ENCODE measurements around the gene TMPRSS11F. TPM values are rescaled to one million over a fixed set of nuclear protein-coding genes. Genes with fewer than 3 reads are reported as not detected.
"Not testable (repeated sequence)": the region's sequence is repeated elsewhere in the genome, so short reads cannot be mapped to it uniquely, and the experiment has no call there.

TMPRSS11F gene
- total RNA-seq (not detected), polyA plus RNA-seq (not detected)

DNA sequence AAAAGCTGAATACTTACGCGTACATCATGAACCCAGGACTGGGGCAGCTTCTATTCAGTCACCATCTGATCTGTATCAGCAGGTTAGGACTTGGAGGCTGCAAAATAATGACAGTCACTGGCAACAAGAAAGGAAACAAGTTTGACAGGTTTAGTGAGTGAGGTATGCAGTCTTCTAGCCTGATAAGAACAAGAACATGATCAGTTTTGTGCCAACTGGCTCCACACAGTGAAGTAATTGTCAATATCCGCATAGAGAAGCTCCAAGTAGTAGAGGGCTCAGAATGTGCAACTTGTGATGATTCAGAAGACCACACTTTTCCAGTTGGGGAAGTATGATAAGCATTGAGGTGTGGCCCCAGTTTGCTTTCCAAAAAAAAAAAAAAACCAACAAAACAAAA is at the start of gene TMPRSS11F:
Gene TMPRSS11F, minus strand, starts transcription at position 77 of the 400 bp plus-strand sequence. Its CDS starts 49 bp downstream, at position 28.
- DNase-seq (ENCODE audit: extremely low spot score), result peak; percentile 35
- Histone ChIP-seq H3K4me3 (ENCODE audit: low read depth, low read length) (no peak within 1 kb of the TSS), H3K36me3 (ENCODE audit: insufficient read depth) (no peaks in the 10 kb centered on the region), H3K27ac (ENCODE audit: low read depth) (no peak within 1 kb of the TSS), H3K4me1 (ENCODE audit: insufficient read depth) (no peaks in the 10 kb centered on the region)
- 37% methylated on average over 3 of the region's 3 CpGs for WGBS

DNA sequence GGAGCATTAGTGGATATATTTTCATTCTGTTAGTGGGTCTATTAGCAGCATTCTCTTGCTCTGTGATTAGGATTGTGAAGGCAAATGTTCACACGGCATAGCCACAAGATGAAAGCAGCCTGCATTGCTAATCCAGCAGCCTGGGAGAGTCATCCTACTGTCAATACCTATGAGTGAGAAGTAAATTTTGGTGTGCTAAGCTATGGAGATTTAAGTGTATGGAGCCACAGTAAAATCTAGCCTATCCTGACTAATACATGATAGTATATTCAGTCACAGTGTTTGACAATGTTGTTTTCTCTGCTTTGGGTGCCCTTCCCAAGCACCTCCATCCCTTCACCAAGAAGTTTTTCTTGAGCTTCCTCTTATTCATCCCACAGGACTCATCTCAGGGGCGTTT is 47.2 kb upstream of the TMPRSS11F start:
- Histone ChIP-seq H3K4me1 (ENCODE audit: insufficient read depth) (no peaks in the 10 kb centered on the region), H3K4me3 (ENCODE audit: low read depth, low read length) (no peak overlapping the region), H3K36me3 (ENCODE audit: insufficient read depth) (no peaks in the 10 kb centered on the region), H3K27ac (ENCODE audit: low read depth) (no peak overlapping the region)
- DNase-seq (ENCODE audit: extremely low spot score), result no peak
- 37% methylated on average over 2 of the region's 2 CpGs for whole genome bisulfite sequencing

DNA sequence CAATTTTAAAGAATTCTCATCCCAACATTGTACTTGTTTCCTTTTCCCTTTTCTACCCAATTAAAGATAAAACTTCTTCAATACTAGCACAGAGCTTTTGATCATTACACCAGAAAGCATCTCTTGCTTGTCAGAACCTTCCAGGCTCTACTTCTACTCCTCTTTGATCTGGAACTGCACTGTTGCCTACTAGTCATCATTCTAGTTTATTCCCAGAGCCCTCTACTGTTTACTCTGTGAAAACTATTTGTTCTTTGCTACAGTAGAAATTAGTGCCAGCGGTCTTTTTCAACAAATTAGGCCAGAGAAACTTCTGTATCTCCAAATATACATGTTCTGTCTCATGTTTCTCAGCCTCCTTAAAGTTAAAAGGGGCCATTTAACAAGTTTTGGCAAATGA is 46.8 kb upstream of the TMPRSS11F start:
- H3K36me3 ChIP-seq (ENCODE audit: insufficient read depth), result no peaks in the 10 kb centered on the region
- WGBS, result 16% methylated on average over 1 of the region's 1 CpG
- H3K4me3 ChIP-seq (ENCODE audit: low read depth, low read length), result no peak overlapping the region
- H3K4me1 ChIP-seq (ENCODE audit: insufficient read depth), result no peaks in the 10 kb centered on the region
- H3K27ac ChIP-seq (ENCODE audit: low read depth), result no peak overlapping the region
- no peak for DNase-seq (ENCODE audit: extremely low spot score)

DNA sequence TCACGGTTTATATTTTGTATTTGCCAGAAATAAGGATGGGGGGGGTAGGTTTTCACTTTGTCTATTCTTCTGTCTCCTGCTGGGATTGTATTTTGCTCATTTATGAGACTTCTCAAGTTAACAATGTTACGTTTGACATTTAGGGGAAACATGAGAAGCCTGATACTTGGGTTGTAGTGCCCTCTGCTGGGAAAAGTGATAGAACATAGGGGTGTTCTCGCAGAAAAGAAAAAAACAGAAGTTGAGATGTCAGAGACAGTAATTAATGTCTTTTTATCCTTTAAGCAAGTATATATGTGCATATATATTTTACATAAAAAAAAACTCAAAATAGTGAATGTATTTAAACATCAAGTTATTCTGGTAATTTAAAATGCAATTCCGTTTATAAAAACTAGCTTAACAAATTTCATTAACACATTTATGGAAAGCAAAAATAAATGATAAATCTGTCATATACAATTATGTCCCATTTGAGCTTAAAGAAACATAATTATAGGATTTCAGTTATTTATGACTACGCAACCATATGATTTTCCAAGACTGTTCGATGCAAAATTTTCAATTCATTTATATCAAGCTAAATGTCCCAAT is 46.0 kb upstream of the TMPRSS11F start:
- H3K36me3 ChIP-seq (ENCODE audit: insufficient read depth), result no peaks in the 10 kb centered on the region
- no peak overlapping the region for H3K4me3 ChIP-seq (ENCODE audit: low read depth, low read length)
- 36% methylated on average over 6 of the region's 6 CpGs for WGBS
- H3K4me1 ChIP-seq (ENCODE audit: insufficient read depth), result no peaks in the 10 kb centered on the region
- DNase-seq (ENCODE audit: extremely low spot score), result peak; percentile 65
- H3K27ac ChIP-seq (ENCODE audit: low read depth), result no peak overlapping the region

DNA sequence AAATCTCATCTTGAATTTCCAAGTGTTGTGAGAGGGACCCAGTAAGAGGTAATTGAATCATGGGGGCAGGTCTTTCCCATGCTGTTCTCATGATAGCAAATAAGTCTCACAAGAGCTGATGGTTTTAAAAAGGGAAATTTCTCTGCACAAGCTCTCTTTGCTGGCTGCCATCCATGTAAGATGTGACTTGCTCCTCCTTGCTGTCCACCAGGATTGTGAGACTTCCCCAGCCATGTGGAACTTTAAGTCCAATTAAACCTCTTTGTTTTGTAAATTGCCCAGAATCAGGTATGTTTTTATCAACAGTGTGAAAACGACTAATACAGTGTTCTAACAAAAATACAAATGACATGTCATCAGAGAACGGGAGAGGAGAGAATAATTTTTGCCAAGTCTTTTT is 44.7 kb upstream of the TMPRSS11F start:
- H3K4me3 ChIP-seq (ENCODE audit: low read depth, low read length); H3K4me1 ChIP-seq (ENCODE audit: insufficient read depth); H3K27ac ChIP-seq (ENCODE audit: low read depth); H3K36me3 ChIP-seq (ENCODE audit: insufficient read depth); DNase-seq (ENCODE audit: extremely low spot score): not testable (repeated sequence)
- 65% methylated on average over 2 of the region's 2 CpGs for WGBS

DNA sequence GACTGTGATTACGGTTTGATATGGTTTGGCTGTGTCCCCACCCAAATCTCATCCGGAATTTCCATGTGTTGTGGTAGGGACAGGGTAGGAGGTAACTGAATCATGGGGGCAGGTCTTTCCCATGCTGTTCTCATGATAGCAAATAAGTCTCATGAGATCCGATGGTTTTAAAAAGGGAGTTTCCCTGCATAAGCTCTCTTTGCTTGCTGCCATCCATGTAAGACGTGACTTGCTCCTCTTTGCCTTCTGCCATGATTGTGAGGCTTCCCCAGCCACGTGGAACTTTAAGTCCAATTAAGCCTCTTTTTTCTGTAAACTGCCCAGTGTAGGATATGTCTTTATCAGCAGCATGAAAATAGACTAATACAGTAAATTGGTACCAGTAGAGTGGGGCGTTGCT is 42.5 kb upstream of the TMPRSS11F start:
- H3K27ac ChIP-seq (ENCODE audit: low read depth); H3K4me3 ChIP-seq (ENCODE audit: low read depth, low read length); DNase-seq (ENCODE audit: extremely low spot score); H3K36me3 ChIP-seq (ENCODE audit: insufficient read depth); H3K4me1 ChIP-seq (ENCODE audit: insufficient read depth): not testable (repeated sequence)
- 83% methylated on average over 6 of the region's 6 CpGs for WGBS

DNA sequence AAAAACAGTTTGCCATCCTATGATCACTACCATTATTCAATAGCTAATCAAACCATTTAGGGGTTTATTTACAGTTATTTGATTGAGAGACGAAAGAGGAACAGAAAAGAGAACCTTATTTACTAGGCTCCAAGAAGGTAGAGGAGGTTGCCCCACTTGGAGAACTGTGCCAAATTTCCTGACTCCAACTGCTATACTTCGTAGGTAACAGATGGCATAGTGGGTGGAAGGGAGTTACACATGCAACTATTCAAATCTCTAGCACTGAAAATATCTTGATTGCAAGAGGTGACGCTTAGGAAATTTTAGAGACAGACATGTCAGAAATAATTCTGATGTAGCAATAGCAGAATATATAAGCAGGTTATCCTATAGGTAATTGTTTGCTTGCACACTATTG is 38.0 kb upstream of the TMPRSS11F start:
- Histone ChIP-seq H3K36me3 (ENCODE audit: insufficient read depth) (no peaks in the 10 kb centered on the region), H3K27ac (ENCODE audit: low read depth) (no peak overlapping the region), H3K4me3 (ENCODE audit: low read depth, low read length) (no peak overlapping the region), H3K4me1 (ENCODE audit: insufficient read depth) (no peaks in the 10 kb centered on the region)
- no peak for DNase-seq (ENCODE audit: extremely low spot score)
- WGBS, result 84% methylated on average over 3 of the region's 3 CpGs

DNA sequence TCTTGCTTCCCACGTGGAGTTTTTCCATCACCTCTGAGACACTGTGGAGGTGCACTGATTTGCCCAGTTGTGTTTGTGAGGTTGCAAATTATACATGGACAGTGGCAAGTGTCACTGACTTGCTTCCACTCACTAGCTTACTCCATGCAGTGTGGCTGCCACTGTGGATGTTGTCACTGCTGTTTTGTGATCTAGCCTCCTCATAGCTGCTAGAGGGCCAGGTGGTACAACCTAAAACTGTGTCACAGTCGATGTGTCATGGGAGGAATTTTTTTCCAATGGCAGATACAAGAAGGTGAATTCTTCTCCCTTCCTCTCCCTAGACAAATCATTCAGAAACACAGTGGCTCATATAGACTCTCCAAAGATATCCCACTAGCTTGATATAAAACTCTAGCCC is 37.5 kb upstream of the TMPRSS11F start:
- 52% methylated on average over 2 of the region's 2 CpGs for WGBS
- Histone ChIP-seq H3K36me3 (ENCODE audit: insufficient read depth) (no peaks in the 10 kb centered on the region), H3K4me1 (ENCODE audit: insufficient read depth) (no peaks in the 10 kb centered on the region), H3K4me3 (ENCODE audit: low read depth, low read length) (no peak overlapping the region), H3K27ac (ENCODE audit: low read depth) (no peak overlapping the region)
- DNase-seq (ENCODE audit: extremely low spot score), result no peak

DNA sequence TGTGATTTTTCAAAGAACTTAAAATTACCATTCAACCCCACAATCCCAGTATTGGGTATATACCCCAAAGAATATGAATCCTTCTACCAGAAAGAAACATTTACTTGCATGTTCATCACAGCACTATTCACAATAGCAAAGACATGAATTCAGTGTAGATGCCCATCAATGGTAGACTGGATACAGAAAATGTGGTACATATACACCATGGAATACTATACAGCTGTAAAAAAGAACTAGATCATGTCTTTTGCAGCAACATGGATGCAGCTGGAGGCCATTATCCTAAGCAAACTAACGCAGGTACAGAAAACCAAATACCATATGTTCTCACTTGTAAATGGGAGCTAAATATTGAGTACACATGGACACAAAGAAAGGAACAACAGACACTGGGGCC is 34.1 kb upstream of the TMPRSS11F start:
- H3K27ac ChIP-seq (ENCODE audit: low read depth), result no peak overlapping the region
- no peak for DNase-seq (ENCODE audit: extremely low spot score)
- H3K4me3 ChIP-seq (ENCODE audit: low read depth, low read length), result no peak overlapping the region
- WGBS, result 91% methylated on average over 1 of the region's 1 CpG
- no peaks in the 10 kb centered on the region for H3K36me3 ChIP-seq (ENCODE audit: insufficient read depth)
- no peaks in the 10 kb centered on the region for H3K4me1 ChIP-seq (ENCODE audit: insufficient read depth)

DNA sequence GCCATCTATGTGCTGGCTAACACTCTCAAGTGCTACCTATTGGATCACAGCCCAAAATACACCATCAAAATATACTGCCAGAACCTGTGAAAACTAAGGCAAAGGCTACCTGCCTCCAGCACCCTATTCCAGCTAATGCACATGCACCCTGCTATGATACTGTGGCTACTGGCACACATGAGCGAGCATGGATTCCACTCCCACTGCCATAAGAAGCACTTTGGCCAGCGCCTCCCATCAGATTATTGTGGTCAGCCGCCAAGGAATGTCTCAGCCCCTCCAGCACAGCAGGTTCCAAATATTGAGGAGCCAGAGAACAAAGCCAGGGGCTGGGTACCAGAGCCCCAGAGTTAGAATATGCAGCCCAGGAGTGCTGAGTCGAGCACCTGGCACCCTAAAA is 32.5 kb upstream of the TMPRSS11F start:
- DNase-seq (ENCODE audit: extremely low spot score), result no peak
- H3K36me3 ChIP-seq (ENCODE audit: insufficient read depth), result no peaks in the 10 kb centered on the region
- WGBS, result 70% methylated on average over 4 of the region's 4 CpGs
- H3K27ac ChIP-seq (ENCODE audit: low read depth), result no peak overlapping the region
- H3K4me3 ChIP-seq (ENCODE audit: low read depth, low read length), result no peak overlapping the region
- H3K4me1 ChIP-seq (ENCODE audit: insufficient read depth), result no peaks in the 10 kb centered on the region

DNA sequence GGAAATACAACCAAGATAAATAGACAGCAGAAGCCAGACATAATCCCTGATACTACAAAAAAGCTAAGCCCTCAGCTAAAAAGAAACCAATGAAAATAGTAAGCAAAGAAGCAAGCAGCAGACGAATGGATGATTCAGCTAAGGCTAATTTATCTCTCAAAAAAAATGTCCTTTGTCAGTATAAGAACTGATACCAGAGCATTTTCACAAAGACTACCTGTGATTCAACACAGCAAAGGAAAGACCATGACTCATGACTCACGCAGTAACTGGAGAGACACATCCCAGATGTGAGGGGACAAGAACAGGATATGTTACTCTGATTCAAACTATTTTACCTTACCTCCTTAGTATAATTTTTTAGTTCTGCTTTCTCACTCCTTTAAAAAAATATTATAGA is 22.7 kb upstream of the TMPRSS11F start:
- H3K36me3 ChIP-seq (ENCODE audit: insufficient read depth), result no peaks in the 10 kb centered on the region
- H3K27ac ChIP-seq (ENCODE audit: low read depth), result no peak overlapping the region
- H3K4me1 ChIP-seq (ENCODE audit: insufficient read depth), result no peaks in the 10 kb centered on the region
- 30% methylated on average over 2 of the region's 2 CpGs for WGBS
- no peak for DNase-seq (ENCODE audit: extremely low spot score)
- H3K4me3 ChIP-seq (ENCODE audit: low read depth, low read length), result no peak overlapping the region

DNA sequence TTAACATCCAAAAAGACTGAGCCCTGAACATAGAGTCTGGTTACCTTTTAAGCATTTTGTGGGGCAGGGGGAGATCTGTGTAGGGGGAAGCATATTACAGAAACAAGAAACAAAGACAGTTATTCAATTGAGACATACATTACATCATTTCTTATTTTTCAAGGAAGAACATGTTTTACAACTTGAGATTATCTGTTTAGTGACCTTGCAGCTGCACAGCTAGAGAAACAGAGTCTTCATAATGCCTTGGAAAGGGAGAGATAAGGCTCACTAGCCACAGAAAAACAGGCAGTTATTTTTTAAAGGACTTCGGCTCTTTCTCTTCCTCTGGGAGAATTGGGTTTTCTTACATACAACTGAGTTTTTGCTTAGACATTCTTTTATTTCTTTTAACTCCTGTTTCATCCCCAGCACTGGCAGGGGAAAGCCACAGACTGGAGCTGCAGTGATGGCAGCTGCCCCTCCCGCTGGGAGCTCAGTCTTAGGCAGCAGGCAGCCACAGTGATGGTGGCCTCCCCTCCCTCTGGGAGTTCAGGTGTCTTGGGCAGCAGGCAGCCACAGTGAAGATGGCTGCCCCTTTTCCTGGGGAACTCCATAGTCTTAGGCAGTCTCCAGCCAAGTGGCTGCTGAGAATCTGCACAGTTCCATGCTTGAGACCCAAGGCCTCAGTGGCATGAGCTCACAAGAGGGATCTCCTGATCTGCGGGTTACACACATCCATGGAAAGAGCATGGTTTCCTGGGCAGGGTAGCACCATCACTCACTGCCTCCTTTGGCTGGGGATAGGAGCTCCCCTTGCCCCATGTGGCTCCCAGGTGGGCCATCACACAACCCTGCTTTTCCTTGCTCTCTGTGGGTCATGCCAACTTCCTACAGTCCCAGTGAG is 19.4 kb upstream of the TMPRSS11F start:
- no peak overlapping the region for H3K27ac ChIP-seq (ENCODE audit: low read depth)
- 76% methylated on average over 3 of the region's 3 CpGs for WGBS

DNA sequence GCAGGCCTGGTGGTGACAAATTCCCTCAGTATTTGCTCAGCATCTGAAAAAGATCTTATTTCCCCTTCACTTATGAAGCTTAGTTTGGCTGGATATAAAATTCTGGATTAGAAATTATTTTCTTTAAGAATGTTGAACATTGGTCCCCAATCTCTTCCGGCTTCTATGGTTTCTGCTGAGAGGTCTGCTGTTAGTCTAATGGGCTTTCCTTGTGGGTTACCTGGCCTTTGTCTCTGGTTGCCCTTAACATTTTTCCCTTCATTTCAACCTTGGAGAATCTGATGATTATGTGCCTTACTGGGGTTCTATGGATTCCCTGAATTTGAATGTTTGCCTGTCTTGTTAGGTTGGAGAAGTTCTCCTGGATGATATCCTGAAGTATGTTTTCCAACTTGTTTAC is 17.4 kb upstream of the TMPRSS11F start:
- WGBS, result 95% methylated on average over 1 of the region's 1 CpG
- DNase-seq (ENCODE audit: extremely low spot score), result no peak
- H3K4me3 ChIP-seq (ENCODE audit: low read depth, low read length), result no peak overlapping the region

More for the DNA sequence above, 19.4 kb upstream of the TMPRSS11F start:
- no peak for DNase-seq (ENCODE audit: extremely low spot score)
- Histone ChIP-seq H3K4me1 (ENCODE audit: insufficient read depth) (no peaks in the 10 kb centered on the region), H3K36me3 (ENCODE audit: insufficient read depth) (no peaks in the 10 kb centered on the region), H3K4me3 (ENCODE audit: low read depth, low read length) (no peak overlapping the region)

DNA sequence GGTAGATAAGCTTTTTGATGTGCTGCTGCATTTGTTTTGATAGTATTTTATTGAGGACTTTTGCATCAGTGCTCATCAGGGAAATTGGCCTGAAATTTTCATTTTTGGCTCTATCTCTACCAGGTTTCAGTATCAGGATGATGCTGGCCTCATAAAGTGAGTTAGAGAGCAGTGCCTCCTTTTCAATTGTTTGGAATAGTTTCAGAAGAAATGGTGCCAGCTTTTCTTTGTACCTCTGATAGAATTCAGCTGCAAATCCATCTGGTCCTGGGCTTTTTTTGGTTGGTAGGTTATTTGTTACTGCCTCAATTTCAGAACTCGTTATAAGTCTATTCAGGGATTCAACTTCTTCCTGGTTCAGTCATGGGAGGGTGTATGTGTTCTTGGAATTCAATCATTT is 15.6 kb upstream of the TMPRSS11F start:
- DNase-seq (ENCODE audit: extremely low spot score), result no peak
- WGBS, result 59% methylated on average over 1 of the region's 1 CpG
- Histone ChIP-seq H3K36me3 (ENCODE audit: insufficient read depth) (no peaks in the 10 kb centered on the region), H3K4me1 (ENCODE audit: insufficient read depth) (no peaks in the 10 kb centered on the region), H3K4me3 (ENCODE audit: low read depth, low read length) (no peak overlapping the region), H3K27ac (ENCODE audit: low read depth) (no peak overlapping the region)

More for the DNA sequence above, 17.4 kb upstream of the TMPRSS11F start:
- Histone ChIP-seq H3K4me1 (ENCODE audit: insufficient read depth) (no peaks in the 10 kb centered on the region), H3K36me3 (ENCODE audit: insufficient read depth) (no peaks in the 10 kb centered on the region), H3K27ac (ENCODE audit: low read depth) (no peak overlapping the region)
